Fibroblast of upper back skin (primary cell): Measurements from ENCODE around the gene PLA2G2F.

Experiments
- DNase-seq: peaks from one replicate; pipeline ENCODE4 v3.0.0-alpha.2; 2013

PLA2G2F gene

DNA sequence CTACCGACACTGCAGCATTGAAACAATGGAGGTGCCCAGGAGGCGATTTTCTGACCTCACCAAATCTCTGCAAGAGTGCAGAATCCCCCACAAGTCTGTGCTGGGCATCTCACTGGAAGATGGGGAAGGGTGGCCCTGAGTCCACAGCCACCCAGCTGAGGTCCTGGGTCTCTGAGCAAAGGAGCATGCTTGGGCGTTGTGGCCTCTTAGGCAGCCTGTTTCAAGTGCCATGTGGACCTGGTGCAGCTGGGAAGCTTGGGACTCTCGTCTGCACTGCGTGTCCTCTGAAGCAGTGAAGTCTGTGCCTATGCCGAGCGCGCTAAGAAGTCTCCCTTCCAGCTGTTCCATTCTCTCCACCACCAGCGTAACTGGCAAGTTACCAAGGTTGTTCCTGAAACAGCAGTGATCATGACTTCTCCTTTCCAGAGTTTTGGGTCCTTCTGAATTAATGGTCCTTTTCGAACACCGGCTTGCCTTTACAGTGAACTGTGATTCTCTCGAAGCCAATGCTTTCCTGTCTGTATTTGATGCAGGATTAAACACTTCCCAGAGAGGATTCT is 52.2 kb downstream of the PLA2G2F start:
- DNase-seq = no peak

- peak; percentile 5 for DNase-seq
These were observed 53.2 kb downstream of the PLA2G2F start for GRCh38 chr1:20192364-20192763.

- no peak for DNase-seq
These were observed 53.8 kb downstream of the PLA2G2F start for GRCh38 chr1:20192871-20193411.

DNA sequence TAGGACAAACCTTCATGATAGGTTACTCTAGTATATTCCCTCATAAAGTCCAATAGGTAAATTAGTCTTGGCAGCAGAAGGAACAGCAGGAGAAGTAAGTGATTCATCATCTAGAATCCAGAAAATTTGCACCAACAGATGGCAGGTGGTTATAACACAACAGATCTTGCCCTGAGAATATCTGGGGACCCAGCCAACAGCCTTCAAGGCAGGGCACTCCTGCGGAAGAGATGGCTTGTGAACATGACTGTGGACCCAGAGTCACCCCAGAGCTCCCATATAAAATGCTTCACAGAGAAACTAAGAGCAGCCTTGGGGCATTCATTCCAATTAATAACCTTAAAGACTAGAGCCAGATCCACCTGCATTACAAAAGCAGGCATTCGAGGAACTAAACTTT is 55.1 kb downstream of the PLA2G2F start:
- DNase-seq = no peak

- DNase-seq = peak; percentile 43
These were observed 55.8 kb downstream of the PLA2G2F start for GRCh38 chr1:20194757-20195461.

- DNase-seq = no peak
These were observed 56.3 kb downstream of the PLA2G2F start for GRCh38 chr1:20195462-20195780.

GRCh38 chr1:20197329-20197791 is 58.2 kb downstream of the PLA2G2F start:
- no peak for DNase-seq

DNA sequence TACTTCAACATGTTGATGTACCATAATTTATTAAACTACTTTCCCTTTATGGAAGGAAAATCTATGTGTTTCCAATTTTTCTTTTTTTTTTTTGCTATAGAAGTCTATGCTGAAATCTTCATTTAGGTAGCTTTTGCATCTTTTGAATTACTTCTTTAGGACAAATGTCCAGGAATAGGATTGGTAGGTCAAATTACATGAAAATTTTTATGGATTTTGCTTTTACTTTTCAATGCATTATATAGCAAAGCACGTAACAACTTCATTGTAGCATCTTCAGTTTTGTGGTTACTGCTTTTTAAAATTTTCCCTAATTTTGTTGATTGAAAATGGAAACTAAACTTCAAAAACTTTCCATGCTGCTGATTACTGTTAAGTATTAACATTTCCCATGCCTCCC is 59.2 kb downstream of the PLA2G2F start:
- DNase-seq = no peak

- DNase-seq = no peak
These were observed 59.8 kb downstream of the PLA2G2F start for GRCh38 chr1:20198918-20199317.

- no peak for DNase-seq
These were observed 60.3 kb downstream of the PLA2G2F start for GRCh38 chr1:20199403-20199802.

GRCh38 chr1:20199840-20200239 is 60.7 kb downstream of the PLA2G2F start:
- no peak for DNase-seq
